Sigmoid colon (tissue), 7 donors: ENCODE results near the gene C19orf12. TPM values are rescaled to one million over a fixed set of nuclear protein-coding genes. Genes with fewer than 3 reads are reported as not detected.

Source experiments
- DNase-seq: peaks from one replicate; pipeline ENCODE4 v3.0.0-alpha.2; 2019
- H3K27ac ChIP-seq, 4 donors: fragments of 200-600 bp; sonication (generic); one replicate each; pipeline ENCODE4 v1.5.1; 2016 to 2019; ENCODE audit warnings: mild to moderate bottlenecking in 1 of 4
- H3K27me3 ChIP-seq, 3 donors: fragments of 200-600 bp; sonication (generic); one replicate each; pipeline ENCODE4 v1.5.1; 2019; ENCODE audit warnings: mild to moderate bottlenecking in 1 of 3
- H3K36me3 ChIP-seq, 4 donors: fragments of 200-600 bp; sonication (generic); one replicate each; pipeline ENCODE4 v1.5.1; 2016 to 2019
- H3K4me1 ChIP-seq, 4 donors: fragments of 200-600 bp; sonication (generic); one replicate each; pipeline ENCODE4 v1.5.1; 2017 to 2019
- H3K4me3 ChIP-seq, 4 donors: fragments of 200-600 bp; sonication (generic); one replicate each; pipeline ENCODE4 v1.5.1; 2017 to 2019; ENCODE audit warnings: mild to moderate bottlenecking in 2 of 4, moderate library complexity in 1 of 4
- H3K9me3 ChIP-seq, 4 donors: fragments of 200-600 bp in 3 of 4; sonication (generic) in 3 of 4; one replicate each; pipeline versions ENCODE4 v1.5.1 to v1.6.1; 2013 to 2019
- EP300 ChIP-seq, 4 donors: sonication (generic); formaldehyde crosslinking; IDR thresholded peaks; one replicate each; pipeline ENCODE4 v1.6.1; 2017; ENCODE audit warnings: antibody characterized with exemption in 4 of 4
- POLR2A ChIP-seq, 2 donors: fragments of 450-650 bp; IDR thresholded peaks; one replicate each; pipeline ENCODE4 v1.6.1; 2016; ENCODE audit warnings: antibody characterized with exemption in 2 of 2, mild to moderate bottlenecking in 2 of 2, moderate library complexity in 2 of 2
- POLR2AphosphoS5 ChIP-seq, 4 donors: sonication (generic); formaldehyde crosslinking; IDR thresholded peaks; one replicate each; pipeline ENCODE4 v1.6.1; 2017; ENCODE audit warnings: antibody characterized with exemption in 4 of 4
- WGBS, 2 donors: extraction: QIAGEN DNeasy Blood & Tissue Kit; methylation state at CpG; one replicate each; pipeline ENCODE4 v1.1.7; 2013; 5-methylcytosine and 5-hydroxymethylcytosine counted together
- intact Hi-C: fragments of 100-400 bp; cut with DNase I; formaldehyde crosslinking; loops from one replicate; pipeline ENCODE4 v1.15.1; 2023
- polyA plus RNA-seq, 3 donors: library from polyadenylated mRNA; stranded (reverse); fragments of 200-250 nt; gene quantifications; one replicate each; pipeline ENCODE4 v1.2.3, GENCODE V29; 2013
- total RNA-seq, 4 donors: library from RNA; depleted of rRNA; stranded (reverse); fragments of >200 nt; gene quantifications; one replicate each; pipeline ENCODE4 v1.1.0, GENCODE V29; 2016
- TF ChIP-seq, protein P1 (sequence below), 4 experiments: fragments of 450-650 bp in 3 of 4; fragments of 200-600 bp in 1 of 4; IDR thresholded peaks; one replicate each; pipeline ENCODE4 v1.5.1; 2016 to 2019; ENCODE audit warnings: antibody characterized with exemption in 4 of 4, mild to moderate bottlenecking in 3 of 4, moderate library complexity in 2 of 4
- donor health status: healthy with polysubstance abuse.
- donor health status: Bipolar disorder and iron deficiency.
- donor health status: healthy.

The C19orf12 gene
- total and polyA plus RNA-seq, 7 donors, result 13.2 to 36.0 (median 32.1) TPM

DNA sequence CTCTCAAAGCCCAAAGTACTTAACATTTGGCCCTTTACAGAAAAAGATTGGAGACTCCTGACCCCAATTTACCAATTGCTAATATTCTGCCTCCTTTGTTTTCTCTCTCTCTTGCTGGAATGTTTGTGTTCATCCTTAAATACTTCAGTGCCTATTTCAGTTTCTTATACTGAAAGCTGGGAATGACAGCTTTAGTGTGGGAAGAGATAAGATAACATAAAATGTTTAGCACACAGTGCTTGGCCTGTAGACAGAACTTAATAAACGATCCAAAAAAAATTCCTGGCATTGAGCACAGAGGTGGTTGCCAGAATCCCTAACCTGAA lies 52.8 kb downstream of the C19orf12 start:
- no peak for DNase-seq
- WGBS, 2 donors, result 9 to 46% methylated on average over 1 of the region's 1 CpG
- H3K4me3 ChIP-seq, result peak overlapping the region in 1 of 4 donors; percentile 1
- peaks cover 0 to 65% (median 57%) of the 10 kb centered on the region in 4 donors for H3K4me1 ChIP-seq
- H3K27me3 ChIP-seq, result no peaks in the 10 kb centered on the region
- no peak for TF ChIP-seq EP300 (IDR thresholded peaks at IDR 0.05)
- no peak for TF ChIP-seq POLR2AphosphoS5 (IDR thresholded peaks at IDR 0.05)
- no peak for TF ChIP-seq POLR2A (IDR thresholded peaks at IDR 0.05)
- TF ChIP-seq, protein P1, sequence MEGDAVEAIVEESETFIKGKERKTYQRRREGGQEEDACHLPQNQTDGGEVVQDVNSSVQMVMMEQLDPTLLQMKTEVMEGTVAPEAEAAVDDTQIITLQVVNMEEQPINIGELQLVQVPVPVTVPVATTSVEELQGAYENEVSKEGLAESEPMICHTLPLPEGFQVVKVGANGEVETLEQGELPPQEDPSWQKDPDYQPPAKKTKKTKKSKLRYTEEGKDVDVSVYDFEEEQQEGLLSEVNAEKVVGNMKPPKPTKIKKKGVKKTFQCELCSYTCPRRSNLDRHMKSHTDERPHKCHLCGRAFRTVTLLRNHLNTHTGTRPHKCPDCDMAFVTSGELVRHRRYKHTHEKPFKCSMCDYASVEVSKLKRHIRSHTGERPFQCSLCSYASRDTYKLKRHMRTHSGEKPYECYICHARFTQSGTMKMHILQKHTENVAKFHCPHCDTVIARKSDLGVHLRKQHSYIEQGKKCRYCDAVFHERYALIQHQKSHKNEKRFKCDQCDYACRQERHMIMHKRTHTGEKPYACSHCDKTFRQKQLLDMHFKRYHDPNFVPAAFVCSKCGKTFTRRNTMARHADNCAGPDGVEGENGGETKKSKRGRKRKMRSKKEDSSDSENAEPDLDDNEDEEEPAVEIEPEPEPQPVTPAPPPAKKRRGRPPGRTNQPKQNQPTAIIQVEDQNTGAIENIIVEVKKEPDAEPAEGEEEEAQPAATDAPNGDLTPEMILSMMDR (IDR thresholded peaks at IDR 0.05), result no peak
- intact Hi-C loops, result loop anchor here (1.0 kb wide), 1 partner anchor 54 kb away; no protein-coding TSS in a partner anchor
- no peaks in the 10 kb centered on the region for H3K36me3 ChIP-seq
- H3K27ac ChIP-seq, result peak overlapping the region; percentile 84 to 93 (median 92)
- H3K9me3 ChIP-seq, result no peaks in the 10 kb centered on the region

DNA sequence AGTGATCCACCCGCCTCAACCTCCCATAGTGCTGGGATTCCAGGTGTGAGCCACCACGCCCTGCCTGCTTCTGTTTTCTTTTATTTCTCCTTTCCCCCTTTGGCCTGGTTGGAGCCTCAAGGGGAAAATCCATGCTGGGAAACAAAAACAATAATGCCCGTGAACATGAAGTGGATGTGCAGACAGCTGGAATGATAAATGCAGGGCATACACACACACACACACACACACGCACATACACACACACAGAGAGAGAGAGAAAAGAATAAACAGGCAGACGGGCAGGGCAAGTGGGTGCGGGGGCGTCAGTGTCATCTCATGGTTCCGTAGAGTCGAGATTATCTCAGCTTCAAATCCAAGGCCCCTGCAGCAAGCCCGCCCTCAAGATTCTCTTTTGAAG lies 54.2 kb downstream of the C19orf12 start:
- intact Hi-C loops, result no loop called here
- Histone ChIP-seq H3K36me3 (no peaks in the 10 kb centered on the region), H3K9me3 (no peaks in the 10 kb centered on the region), H3K4me3 (no peak overlapping the region), H3K27ac (peak overlapping the region in 1 of 4 donors; percentile 93), H3K4me1 (peaks cover 0 to 51% (median 43%) of the 10 kb centered on the region in 4 donors), H3K27me3 (no peaks in the 10 kb centered on the region)
- no peak for DNase-seq
- WGBS, 2 donors, result 44 to 65% methylated on average over 10 of the region's 10 CpGs
- TF ChIP-seq, protein P1 (IDR thresholded peaks at IDR 0.05), result no peak
- TF ChIP-seq POLR2AphosphoS5 (IDR thresholded peaks at IDR 0.05) (no peak), POLR2A (IDR thresholded peaks at IDR 0.05) (no peak)

DNA sequence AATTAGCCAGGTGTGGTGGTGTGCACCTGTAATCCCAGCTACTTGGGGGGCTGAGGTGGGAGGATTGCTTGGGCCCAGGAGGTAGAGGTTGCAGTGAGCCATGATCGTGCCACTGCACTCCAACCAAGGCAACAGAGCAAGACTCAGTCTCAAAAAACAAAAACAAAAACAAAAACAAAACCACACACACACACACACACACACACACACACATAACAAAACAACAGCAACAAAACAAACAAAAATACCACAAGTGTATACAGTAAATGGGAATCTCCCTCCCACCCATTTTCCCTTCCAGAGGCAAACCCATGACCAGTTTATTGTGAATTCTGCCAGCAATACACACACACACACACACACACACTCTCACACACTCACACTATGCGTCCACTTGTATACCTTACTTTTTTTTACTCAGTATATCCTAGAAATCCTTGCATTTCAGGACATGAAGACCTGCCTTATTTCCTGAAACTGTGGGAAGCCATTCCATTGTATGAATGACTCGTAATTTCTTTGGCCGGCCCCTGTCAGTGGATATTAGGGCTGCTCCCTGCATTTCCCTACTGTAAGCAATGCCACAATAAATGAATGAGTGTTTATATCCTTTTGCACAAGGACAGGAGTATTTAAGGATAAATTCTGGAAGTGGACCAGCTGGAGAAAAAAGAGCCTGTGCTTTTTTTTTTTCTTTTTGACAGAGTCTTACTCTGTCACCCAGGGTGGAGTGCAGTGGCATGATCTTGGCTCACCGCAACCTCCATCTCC lies 56.7 kb downstream of the C19orf12 start:
- Histone ChIP-seq H3K4me3 (no peak overlapping the region), H3K4me1 (peaks cover 0 to 29% (median 23%) of the 10 kb centered on the region in 4 donors), H3K9me3 (peaks cover 0 to 5% (median 0%) of the 10 kb centered on the region in 4 donors), H3K36me3 (no peaks in the 10 kb centered on the region), H3K27ac (no peak overlapping the region), H3K27me3 (no peaks in the 10 kb centered on the region)
- TF ChIP-seq, protein P1 (IDR thresholded peaks at IDR 0.05), result no peak
- TF ChIP-seq POLR2A (IDR thresholded peaks at IDR 0.05), result no peak
- no peak for TF ChIP-seq POLR2AphosphoS5 (IDR thresholded peaks at IDR 0.05)
- TF ChIP-seq EP300 (IDR thresholded peaks at IDR 0.05), result no peak
- intact Hi-C loops, result no loop called here
- DNase-seq, result peak; percentile 18
- 77 to 87% methylated on average over 5 of the region's 5 CpGs for WGBS, 2 donors

DNA sequence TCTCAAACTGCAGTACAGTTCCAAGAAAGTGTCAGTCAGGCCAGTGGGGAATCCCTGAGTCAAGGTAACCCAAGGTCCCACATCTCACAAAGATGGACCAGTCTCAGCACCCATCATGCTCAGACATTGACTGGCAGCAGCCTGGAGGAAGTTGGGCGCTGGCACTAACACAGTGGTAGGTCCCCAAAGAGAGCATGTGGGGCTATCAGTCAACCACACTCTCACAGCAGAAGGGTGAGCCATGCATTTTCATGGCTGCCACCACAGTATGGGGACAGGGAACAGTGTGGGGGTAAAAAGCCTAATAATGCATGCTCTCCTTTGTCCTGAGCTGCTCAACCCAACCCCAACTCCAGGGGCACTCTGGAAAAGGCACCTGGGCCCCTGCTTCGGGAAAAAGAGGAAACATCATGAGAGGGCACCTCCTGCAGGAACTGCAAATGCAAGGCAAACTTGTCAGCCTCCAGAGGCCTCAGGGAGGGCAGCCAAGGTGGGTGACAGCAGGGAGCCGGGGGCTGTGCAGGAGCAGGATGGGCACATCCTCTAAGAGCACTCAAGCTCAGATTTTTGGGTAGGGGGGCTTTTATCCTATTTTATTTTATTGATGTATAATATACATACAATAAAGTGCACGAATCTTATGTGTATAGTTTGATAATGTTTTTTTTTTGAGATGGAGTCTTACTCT lies 59.3 kb downstream of the C19orf12 start:
- Histone ChIP-seq H3K27ac (no peak overlapping the region), H3K36me3 (no peaks in the 10 kb centered on the region), H3K4me3 (no peak overlapping the region), H3K9me3 (peaks cover 0 to 5% (median 0%) of the 10 kb centered on the region in 4 donors), H3K4me1 (peaks cover 0 to 4% (median 0%) of the 10 kb centered on the region in 4 donors), H3K27me3 (no peaks in the 10 kb centered on the region)
- TF ChIP-seq EP300 (IDR thresholded peaks at IDR 0.05) (no peak), POLR2A (IDR thresholded peaks at IDR 0.05) (no peak), POLR2AphosphoS5 (IDR thresholded peaks at IDR 0.05) (no peak)
- TF ChIP-seq, protein P1 (IDR thresholded peaks at IDR 0.05), result no peak
- 53 to 67% methylated on average over 4 of the region's 4 CpGs for WGBS, 2 donors
- peak; percentile 29 for DNase-seq
- intact Hi-C loops, result no loop called here
